Measurements from ENCODE around the gene CHCHD6.

DNA sequence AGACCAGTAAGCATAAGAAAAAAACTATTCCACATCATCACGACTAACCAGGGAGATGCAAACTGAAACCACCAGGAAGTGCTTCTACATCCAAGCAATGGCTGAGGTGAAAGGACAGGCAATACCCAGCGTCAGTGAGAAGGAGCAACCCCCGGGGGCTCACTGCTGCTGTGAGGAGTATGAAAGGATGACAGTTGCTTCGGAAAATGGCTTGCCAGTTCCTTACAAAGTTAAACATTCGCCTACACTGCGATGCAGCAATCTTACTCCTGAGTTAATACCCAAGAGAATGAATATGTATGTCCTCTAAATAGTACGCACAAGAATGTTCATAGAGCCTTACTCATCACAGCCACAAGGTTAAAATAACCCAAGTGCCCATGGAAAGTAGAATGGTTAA is 265.5 kb downstream of the CHCHD6 start:
- no peak for TF ChIP-seq POLR2A (IDR thresholded peaks at IDR 0.05)
- TF ChIP-seq, protein P1, sequence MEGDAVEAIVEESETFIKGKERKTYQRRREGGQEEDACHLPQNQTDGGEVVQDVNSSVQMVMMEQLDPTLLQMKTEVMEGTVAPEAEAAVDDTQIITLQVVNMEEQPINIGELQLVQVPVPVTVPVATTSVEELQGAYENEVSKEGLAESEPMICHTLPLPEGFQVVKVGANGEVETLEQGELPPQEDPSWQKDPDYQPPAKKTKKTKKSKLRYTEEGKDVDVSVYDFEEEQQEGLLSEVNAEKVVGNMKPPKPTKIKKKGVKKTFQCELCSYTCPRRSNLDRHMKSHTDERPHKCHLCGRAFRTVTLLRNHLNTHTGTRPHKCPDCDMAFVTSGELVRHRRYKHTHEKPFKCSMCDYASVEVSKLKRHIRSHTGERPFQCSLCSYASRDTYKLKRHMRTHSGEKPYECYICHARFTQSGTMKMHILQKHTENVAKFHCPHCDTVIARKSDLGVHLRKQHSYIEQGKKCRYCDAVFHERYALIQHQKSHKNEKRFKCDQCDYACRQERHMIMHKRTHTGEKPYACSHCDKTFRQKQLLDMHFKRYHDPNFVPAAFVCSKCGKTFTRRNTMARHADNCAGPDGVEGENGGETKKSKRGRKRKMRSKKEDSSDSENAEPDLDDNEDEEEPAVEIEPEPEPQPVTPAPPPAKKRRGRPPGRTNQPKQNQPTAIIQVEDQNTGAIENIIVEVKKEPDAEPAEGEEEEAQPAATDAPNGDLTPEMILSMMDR (IDR thresholded peaks at IDR 0.05) = no peak
- TF ChIP-seq POLR2AphosphoS5 (IDR thresholded peaks at IDR 0.05) = no peak
- no peak for TF ChIP-seq EP300 (IDR thresholded peaks at IDR 0.05)
